Measurements from ENCODE around the gene GRAMD2B.
A peak's percentile ranks its signal among the peaks of the same experiment; 100 is the strongest.
"Not testable (repeated sequence)": the region's sequence is repeated elsewhere in the genome, so short reads cannot be mapped to it uniquely, and the experiment has no call there.

Gene GRAMD2B

GRCh38 chr5:126452477-126452876 is 29.3 kb downstream of the GRAMD2B start:
- DNase-seq: no peak

- DNase-seq: no peak
Measured at GRCh38 chr5:126454081-126454480, 30.9 kb downstream of the GRAMD2B start.

DNA sequence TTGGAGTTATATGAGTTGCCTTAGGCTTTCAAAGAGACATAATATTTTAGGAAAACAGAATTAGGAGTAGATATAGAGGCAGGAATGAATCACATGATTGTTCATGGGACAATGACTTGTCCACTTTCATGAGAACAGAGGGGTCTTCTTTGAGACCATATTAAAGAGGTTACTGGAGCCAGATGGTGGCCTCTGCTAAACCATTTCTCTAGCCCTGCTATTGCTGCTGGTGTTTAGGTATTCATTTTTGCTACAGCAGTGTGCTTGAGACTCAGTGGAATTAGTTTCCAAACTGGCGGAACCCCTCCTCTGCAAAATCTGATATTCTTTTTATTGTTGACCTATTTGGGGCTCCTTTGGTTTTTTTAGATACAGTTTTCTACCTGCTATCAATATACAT is 31.3 kb downstream of the GRAMD2B start:
- DNase-seq: no peak

- DNase-seq: no peak
Measured at GRCh38 chr5:126455264-126455663, 32.1 kb downstream of the GRAMD2B start.

- peak; percentile 21 for DNase-seq
Measured at GRCh38 chr5:126455728-126456127, 32.5 kb downstream of the GRAMD2B start.

GRCh38 chr5:126456217-126456820 is 33.1 kb downstream of the GRAMD2B start:
- DNase-seq: no peak

GRCh38 chr5:126460459-126460858 is 37.2 kb downstream of the GRAMD2B start:
- no peak for DNase-seq

GRCh38 chr5:126460977-126461376 is 37.8 kb downstream of the GRAMD2B start:
- no peak for DNase-seq

- no peak for DNase-seq
Measured at GRCh38 chr5:126461838-126462237, 38.6 kb downstream of the GRAMD2B start.

DNA sequence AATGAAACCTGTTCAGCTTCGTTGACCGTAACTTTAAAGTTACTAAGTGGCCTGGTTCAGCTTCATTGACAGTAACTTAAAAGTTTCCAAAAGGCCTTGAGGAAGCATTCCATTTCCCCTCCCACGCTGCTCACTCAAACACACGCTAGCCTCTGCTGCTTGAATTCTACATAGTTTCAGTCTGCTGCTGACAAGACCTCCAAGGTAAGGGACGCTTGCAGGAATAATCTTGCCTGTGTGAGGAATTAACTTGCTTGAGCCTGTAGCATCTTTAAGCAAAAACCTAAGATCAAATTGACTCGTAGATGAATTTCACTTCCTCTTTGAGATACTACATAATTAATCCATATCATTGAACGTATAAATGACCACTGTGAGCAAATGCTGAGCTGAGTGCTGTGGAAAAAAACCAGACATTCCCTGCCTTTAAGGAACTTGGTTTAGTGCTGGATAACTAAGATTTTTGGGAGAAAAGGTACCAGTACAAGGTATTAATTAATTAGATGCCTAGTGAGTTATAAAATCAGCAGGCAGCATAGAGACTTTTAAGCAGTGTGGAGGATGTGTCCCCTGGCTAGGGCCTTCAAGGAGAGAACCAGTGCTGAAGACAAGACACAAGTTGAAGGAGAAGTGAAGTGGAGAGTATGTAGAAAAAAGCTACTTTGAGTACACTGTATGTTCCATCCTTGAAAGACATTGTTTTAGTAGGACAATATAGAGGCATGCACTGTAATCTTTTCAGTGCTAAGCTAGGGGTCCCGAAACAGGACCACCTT is 39.2 kb downstream of the GRAMD2B start:
- DNase-seq: no peak

DNA sequence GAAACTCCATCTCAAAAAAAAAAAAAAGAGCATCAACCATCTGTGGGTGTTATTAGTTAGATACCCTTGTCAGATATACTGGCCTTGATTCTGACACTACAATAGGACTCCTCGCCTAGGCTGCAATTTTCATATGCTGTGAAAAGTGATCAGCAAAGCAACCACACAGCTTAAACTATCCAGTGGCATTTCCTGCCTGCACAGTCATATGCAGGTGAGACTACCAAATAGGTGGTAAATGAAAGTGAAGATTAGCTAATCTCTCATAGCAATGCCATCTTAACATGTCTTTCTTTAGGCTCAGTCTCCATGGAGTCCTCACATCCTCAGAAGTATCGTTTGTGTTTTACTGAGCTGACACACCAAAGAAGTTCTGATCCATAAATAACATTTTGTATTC is 40.8 kb downstream of the GRAMD2B start:
- DNase-seq: no peak

DNA sequence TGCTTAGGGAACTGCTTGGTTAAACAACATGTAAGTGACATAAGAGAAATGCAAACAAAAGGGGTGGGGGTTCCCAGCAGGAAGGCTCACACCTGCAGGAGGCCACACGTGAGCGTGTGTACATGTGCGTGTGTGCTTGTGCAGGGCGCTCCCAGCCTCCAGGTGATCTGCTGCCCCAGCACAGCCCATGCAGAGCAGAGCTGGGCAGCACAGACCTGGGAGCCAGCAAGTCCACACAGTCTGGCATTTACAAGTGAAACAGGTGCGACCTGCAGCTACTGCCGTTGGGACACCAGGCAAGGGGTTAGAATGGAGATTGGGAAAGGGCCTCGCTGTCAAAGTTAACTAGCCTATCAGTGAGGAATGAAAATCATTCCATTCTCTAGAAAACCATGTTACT is 41.8 kb downstream of the GRAMD2B start:
- DNase-seq: no peak

DNA sequence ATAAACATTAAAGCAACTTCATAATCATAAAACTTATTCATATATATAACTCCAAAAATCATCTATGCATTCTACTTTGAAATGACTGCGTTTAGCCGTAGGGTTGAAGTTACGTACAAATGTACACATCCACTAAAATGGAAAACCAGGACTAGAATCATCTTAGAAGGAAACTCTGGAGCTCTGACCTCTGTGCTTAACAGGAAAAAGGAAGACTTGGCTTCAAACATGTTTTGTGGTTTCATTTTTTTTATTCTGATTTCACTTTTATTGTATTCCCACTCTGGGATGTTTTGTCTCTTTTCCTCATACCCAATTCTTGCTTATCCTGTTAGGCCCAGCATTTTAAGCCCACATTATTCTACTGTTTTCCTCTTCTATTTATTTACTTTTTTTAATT is 44.9 kb downstream of the GRAMD2B start:
- no peak for DNase-seq

DNA sequence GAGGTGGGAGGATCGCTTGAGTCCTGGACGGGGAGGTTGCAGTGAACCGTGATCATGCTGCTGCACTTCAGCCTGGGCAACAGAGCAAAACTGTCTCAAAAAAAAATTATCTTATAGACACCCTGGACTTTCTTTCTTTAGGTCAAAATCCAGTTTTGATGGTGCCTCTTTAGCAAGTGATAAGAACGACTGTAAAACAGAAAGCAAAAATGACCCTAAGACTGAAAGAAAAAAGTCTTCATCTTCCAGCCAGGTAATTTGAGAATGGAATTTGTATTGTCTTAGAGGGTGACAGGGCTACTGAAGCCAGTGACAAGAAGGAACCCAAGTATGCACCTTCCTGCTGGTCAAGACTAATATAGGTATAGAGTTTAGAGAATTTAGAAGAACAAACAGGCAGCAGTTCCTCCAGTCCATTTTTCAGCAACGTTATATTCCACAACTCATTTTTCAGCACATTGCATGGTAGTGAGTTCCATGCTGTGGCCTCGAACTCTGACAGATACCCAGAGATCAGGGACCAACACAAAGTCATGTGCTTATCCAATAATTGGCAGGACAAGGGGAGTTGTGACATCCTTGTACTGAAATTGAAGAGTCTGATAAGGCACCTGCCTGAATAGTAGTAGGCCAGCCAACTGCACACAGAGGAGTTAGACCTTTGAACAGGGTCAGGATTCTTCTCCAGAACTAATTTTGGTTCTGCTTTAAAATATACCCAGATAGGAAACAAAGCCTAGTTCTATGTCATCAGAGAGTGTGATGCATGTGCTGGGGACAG is 46.5 kb downstream of the GRAMD2B start:
- DNase-seq: no peak

DNA sequence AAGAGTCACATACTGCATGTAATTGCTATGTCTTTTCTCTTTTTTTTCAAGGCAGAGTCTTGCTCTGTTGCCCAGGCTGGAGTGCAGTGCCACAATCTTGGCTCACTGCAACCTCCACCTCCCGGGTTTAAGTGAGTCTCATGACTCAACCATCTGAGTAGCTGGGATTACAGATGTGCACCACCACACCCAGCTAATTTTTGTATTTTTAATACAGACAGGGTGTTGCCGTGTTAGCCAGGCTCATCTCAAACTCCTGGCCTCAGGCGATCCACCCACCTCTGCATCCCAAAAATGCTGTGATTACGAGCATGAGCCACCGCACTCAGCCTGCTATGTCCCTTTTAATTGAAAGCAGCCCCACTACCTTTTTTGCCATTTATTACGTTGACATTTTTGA is 47.3 kb downstream of the GRAMD2B start:
- DNase-seq: not testable (repeated sequence)

GRCh38 chr5:126471247-126471646 is 48.0 kb downstream of the GRAMD2B start:
- no peak for DNase-seq

GRCh38 chr5:126471875-126472537 is 48.8 kb downstream of the GRAMD2B start:
- DNase-seq: peak; percentile 94

GRCh38 chr5:126472538-126472889 is 49.3 kb downstream of the GRAMD2B start:
- no peak for DNase-seq

DNA sequence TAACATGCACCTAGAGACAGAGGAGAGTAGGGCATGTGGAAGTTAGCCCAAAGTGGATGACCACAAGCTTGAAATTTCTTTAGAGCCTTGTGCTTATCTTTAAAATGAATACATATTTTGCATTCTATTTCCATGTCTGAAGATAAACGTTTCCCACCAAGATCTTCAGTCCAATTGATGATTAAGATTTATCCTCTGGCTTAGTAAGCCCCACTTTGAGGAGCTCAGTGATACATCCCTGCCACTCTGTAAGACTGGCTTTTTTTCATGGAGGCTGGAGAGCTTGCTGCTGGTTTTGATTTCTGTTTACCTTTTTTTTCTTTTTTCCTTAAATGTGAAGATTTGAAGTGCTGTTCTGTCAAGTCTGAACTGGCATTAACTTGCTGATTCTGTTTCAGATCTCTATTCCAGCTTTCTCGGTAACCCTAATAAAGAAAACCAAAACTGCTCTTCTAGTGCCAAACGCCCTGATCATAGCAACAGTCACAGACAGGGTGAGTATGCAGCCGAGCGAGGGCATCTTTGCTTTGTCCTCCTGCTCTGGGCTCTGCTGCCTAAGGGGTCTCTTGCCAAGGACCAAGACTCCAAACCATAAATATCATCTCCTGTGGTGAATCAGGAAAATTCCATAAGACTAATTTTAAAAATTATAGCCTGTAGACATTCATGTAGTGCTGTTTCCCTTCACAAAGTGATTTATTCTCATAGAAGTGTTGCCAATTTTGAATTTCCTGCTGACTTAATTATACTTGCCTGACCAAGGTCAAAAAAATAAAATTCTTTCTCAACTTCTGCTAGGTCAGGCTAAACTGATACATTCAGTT is 54.3 kb downstream of the GRAMD2B start:
- no peak for DNase-seq

DNA sequence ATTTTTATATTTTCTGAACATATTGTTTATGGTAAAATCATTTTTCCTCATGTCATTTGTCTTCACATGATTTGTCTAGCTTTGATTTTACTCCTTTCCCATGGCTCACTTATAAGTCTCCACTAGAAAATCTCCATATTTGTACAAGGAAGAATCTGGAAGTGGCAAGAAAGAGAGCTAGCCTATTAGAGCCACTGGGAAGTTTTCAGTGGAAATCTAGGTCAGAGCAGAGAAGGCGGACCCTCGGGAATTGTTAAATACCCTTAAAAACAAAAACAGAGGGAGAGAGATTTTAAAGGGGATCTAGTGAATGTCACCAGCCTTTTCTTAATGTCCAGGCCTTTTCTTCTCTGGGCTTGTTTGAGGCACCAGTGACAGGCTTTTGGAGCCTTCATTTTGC is 56.6 kb downstream of the GRAMD2B start:
- DNase-seq: no peak

DNA sequence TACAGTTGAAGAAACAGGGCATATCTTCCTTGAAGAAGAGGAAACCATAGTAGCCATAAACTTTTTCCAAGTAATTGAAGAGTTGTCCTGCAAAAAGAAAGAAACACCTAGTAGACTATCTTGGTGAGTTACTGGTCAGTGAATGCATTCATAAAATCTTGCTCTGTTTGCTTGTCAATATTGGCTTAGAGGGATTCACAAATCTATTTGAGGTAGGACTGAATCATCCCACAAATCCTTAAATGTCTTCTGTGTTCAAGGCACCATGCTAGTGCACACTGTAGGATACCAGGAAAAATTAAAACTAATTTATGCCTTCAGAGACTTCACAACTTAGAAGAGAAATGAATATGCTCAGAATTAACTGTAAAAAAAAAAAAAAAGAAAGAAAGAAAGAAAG is 57.6 kb downstream of the GRAMD2B start:
- no peak for DNase-seq

DNA sequence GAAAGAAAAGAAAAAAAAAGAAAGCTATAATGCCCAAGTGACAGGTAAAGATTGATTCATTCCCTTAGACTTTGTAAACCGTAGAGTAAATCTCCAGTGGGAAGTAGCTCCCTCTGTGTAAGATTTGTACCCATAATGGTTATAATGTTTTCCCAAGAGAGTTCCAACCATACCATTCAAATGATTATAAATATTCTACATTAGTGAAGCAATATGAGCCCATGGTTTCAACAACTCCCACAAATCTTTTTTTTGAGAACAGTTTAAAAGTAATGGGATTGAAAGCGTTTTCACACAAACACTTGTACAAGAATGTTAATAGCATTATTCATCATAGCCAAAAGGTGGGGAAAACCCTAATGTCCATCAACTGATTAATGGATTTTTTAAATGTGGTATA is 58.0 kb downstream of the GRAMD2B start:
- peak; percentile 57 for DNase-seq

GRCh38 chr5:126482591-126482990 is 59.4 kb downstream of the GRAMD2B start:
- no peak for DNase-seq

All from HCEC 1CT (cell line).